A204.1 (cell line): ENCODE measurements around the gene HAUS3.

Source experiments
- FAIRE-seq: peaks from 2 replicates; lab custom pipeline; 2012; peaks lifted over from hg19 to GRCh38; lab: Jason Lieb, UNC

The HAUS3 gene

GRCh38 chr4:2241410-2242353 is at the start of gene HAUS3, which contains the start of gene POLN:
Gene HAUS3, minus strand, starts transcription at chr4:2242121. Its CDS starts 1,175 bp downstream, at chr4:2240946.
Gene POLN, minus strand, starts transcription at chr4:2242121. Its CDS starts 12,890 bp downstream, at chr4:2229231.
- peak; percentile 11 for FAIRE-seq

- FAIRE-seq, result no peak
These were observed 49.2 kb upstream of the HAUS3 start for GRCh38 chr4:2290974-2291704.

GRCh38 chr4:2290488-2290887 is 48.6 kb upstream of the HAUS3 start:
- no peak for FAIRE-seq

GRCh38 chr4:2289955-2290333 is 48.0 kb upstream of the HAUS3 start:
- no peak for FAIRE-seq

- FAIRE-seq, result no peak
These were observed 47.5 kb upstream of the HAUS3 start for GRCh38 chr4:2289311-2289954.

- FAIRE-seq, result no peak
These were observed 46.2 kb upstream of the HAUS3 start for GRCh38 chr4:2288051-2288541.

GRCh38 chr4:2287594-2287915 is 45.6 kb upstream of the HAUS3 start:
- FAIRE-seq, result no peak

- no peak for FAIRE-seq
These were observed 45.1 kb upstream of the HAUS3 start for GRCh38 chr4:2286904-2287593.

- no peak for FAIRE-seq
These were observed 43.9 kb upstream of the HAUS3 start for GRCh38 chr4:2285613-2286381.

- FAIRE-seq, result no peak
These were observed 43.2 kb upstream of the HAUS3 start for GRCh38 chr4:2284934-2285612.

- FAIRE-seq, result no peak
These were observed 42.4 kb upstream of the HAUS3 start for GRCh38 chr4:2284161-2284933.

- no peak for FAIRE-seq
These were observed 41.3 kb upstream of the HAUS3 start for GRCh38 chr4:2283199-2283711.

- FAIRE-seq, result no peak
These were observed 39.8 kb upstream of the HAUS3 start for GRCh38 chr4:2281575-2282343.

GRCh38 chr4:2280531-2281300 is 38.8 kb upstream of the HAUS3 start:
- FAIRE-seq, result no peak

- FAIRE-seq, result no peak
These were observed 36.0 kb upstream of the HAUS3 start for GRCh38 chr4:2277956-2278355.

GRCh38 chr4:2276581-2277325 is 34.8 kb upstream of the HAUS3 start:
- no peak for FAIRE-seq

- no peak for FAIRE-seq
These were observed 33.8 kb upstream of the HAUS3 start for GRCh38 chr4:2275546-2276251.
